Esophagus (tissue), 2 donors: ENCODE data around the gene ATRNL1. TPM values are rescaled to one million over a fixed set of nuclear protein-coding genes. Genes with fewer than 3 reads are reported as not detected.

ENCODE experiments used
- H3K27ac ChIP-seq, 2 donors: one replicate each; pipeline ENCODE4 v1.5.1; 2013; ENCODE audit warnings: low read depth in 2 of 2, mild to moderate bottlenecking in 2 of 2, inconsistent platforms in 1 of 2, low read length in 1 of 2, moderate library complexity in 1 of 2
- H3K27me3 ChIP-seq, 2 donors: one replicate each; pipeline ENCODE4 v1.6.1; 2013; ENCODE audit warnings: low read length in 2 of 2, control low read depth in 1 of 2, mild to moderate bottlenecking in 1 of 2; ENCODE audit not compliant: insufficient read depth in 2 of 2, control insufficient read depth in 1 of 2
- H3K36me3 ChIP-seq, 2 donors: one replicate each; pipeline ENCODE4 v1.6.1; 2013; ENCODE audit warnings: low read length in 1 of 2; ENCODE audit not compliant: control insufficient read depth in 2 of 2, insufficient read depth in 2 of 2
- H3K4me1 ChIP-seq, 2 donors: one replicate each; pipeline ENCODE4 v1.6.1; 2013; ENCODE audit warnings: low read length in 1 of 2; ENCODE audit not compliant: control insufficient read depth in 2 of 2, insufficient read depth in 2 of 2
- H3K4me3 ChIP-seq, 2 donors: one replicate each; pipeline ENCODE4 v1.5.1; 2013; ENCODE audit warnings: low read length in 2 of 2, mild to moderate bottlenecking in 2 of 2, low read depth in 1 of 2, moderate library complexity in 1 of 2
- H3K9me3 ChIP-seq, 2 donors: one replicate each; pipeline ENCODE4 v1.6.1; 2013; ENCODE audit warnings: mild to moderate bottlenecking in 2 of 2, low read depth in 1 of 2, low read length in 1 of 2, moderate library complexity in 1 of 2; ENCODE audit not compliant: control insufficient read depth in 2 of 2, insufficient read depth in 1 of 2
- WGBS, 2 donors: extraction: QIAGEN DNeasy Blood & Tissue Kit; methylation state at CpG; one replicate each; pipeline ENCODE4 v1.1.7; 2013; 5-methylcytosine and 5-hydroxymethylcytosine counted together
- polyA plus RNA-seq, 2 donors: library from polyadenylated mRNA; stranded (reverse); fragments of 200-250 nt; gene quantifications; one replicate each; pipeline ENCODE4 v1.2.3, GENCODE V29; 2013
- donor health status: healthy with polysubstance abuse.
- donor health status: Bipolar disorder and iron deficiency.

The ATRNL1 gene
- polyA plus RNA-seq, 2 donors = 0.20 to 0.39 TPM

- Histone ChIP-seq H3K27me3 (no peaks in the 10 kb centered on the region), H3K27ac (no peak overlapping the region), H3K9me3 (no peaks in the 10 kb centered on the region), H3K4me1 (no peaks in the 10 kb centered on the region), H3K4me3 (no peak overlapping the region), H3K36me3 (no peaks in the 10 kb centered on the region)
- 87 to 90% methylated on average over 3 of the region's 3 CpGs for WGBS, 2 donors
Measured at GRCh38 chr10:115052226-115052625, 40.9 kb upstream of the ATRNL1 start.

GRCh38 chr10:115052728-115053127 lies 40.4 kb upstream of the ATRNL1 start:
- Histone ChIP-seq H3K9me3 (no peaks in the 10 kb centered on the region), H3K4me1 (no peaks in the 10 kb centered on the region), H3K4me3 (no peak overlapping the region), H3K36me3 (no peaks in the 10 kb centered on the region), H3K27me3 (no peaks in the 10 kb centered on the region), H3K27ac (no peak overlapping the region)
- WGBS, 2 donors = 41 to 52% methylated on average over 1 of the region's 1 CpG

DNA sequence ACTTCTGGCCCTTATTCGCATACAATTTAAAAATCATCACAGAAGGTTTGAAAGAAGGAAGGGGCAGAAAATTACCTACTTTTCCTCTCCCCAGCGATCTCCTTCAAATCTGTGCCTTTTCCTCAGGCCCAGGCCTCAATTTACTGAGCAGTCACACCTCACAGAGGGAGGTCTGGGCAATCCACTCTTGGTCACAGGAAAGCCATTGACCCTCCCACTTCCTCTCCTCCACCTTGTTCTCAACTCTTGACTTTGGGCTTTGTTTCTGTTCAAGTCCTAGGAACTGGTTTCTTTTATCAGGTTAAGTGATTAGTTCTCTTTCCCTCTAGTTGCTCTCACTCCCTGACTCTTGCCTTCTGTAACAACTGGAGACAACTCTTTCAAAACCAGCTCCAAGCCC lies 37.0 kb upstream of the ATRNL1 start:
- Histone ChIP-seq H3K9me3 (no peaks in the 10 kb centered on the region), H3K27me3 (no peaks in the 10 kb centered on the region), H3K4me1 (no peaks in the 10 kb centered on the region), H3K27ac (no peak overlapping the region), H3K4me3 (no peak overlapping the region), H3K36me3 (no peaks in the 10 kb centered on the region)
- WGBS, 2 donors = 80 to 88% methylated on average over 2 of the region's 2 CpGs

DNA sequence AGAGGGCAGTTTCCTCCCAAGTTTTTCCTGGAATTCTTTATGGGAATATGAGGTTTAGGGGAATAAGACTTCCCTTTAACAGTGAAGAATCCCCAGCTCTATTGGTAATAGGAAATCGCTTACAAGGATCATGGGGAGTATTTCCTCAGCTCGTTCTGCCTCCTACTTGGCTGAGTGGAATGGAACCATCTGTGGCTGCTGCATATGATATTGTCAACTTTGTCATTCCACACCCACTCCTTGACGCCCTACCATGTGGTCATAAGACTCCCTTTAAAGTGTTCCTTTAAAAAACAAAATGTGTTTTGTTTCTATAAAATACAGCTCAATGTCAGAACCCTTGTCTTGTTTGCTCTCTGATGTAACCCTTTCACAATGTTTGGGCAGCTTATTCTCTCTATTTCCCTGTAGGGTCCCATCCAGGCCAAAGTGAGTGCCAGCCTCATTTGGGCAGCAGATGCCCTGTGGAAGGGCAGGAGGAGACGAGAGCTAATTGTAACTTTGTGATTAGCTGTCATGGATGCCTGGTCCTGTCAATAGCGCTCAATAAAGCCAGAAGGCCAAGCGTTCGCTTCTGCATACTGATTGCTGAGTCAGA lies 33.8 kb upstream of the ATRNL1 start:
- Histone ChIP-seq H3K36me3 (no peaks in the 10 kb centered on the region), H3K9me3 (no peaks in the 10 kb centered on the region), H3K4me1 (no peaks in the 10 kb centered on the region), H3K27me3 (no peaks in the 10 kb centered on the region), H3K27ac (no peak overlapping the region), H3K4me3 (no peak overlapping the region)
- 78 to 82% methylated on average over 7 of the region's 7 CpGs for WGBS, 2 donors

DNA sequence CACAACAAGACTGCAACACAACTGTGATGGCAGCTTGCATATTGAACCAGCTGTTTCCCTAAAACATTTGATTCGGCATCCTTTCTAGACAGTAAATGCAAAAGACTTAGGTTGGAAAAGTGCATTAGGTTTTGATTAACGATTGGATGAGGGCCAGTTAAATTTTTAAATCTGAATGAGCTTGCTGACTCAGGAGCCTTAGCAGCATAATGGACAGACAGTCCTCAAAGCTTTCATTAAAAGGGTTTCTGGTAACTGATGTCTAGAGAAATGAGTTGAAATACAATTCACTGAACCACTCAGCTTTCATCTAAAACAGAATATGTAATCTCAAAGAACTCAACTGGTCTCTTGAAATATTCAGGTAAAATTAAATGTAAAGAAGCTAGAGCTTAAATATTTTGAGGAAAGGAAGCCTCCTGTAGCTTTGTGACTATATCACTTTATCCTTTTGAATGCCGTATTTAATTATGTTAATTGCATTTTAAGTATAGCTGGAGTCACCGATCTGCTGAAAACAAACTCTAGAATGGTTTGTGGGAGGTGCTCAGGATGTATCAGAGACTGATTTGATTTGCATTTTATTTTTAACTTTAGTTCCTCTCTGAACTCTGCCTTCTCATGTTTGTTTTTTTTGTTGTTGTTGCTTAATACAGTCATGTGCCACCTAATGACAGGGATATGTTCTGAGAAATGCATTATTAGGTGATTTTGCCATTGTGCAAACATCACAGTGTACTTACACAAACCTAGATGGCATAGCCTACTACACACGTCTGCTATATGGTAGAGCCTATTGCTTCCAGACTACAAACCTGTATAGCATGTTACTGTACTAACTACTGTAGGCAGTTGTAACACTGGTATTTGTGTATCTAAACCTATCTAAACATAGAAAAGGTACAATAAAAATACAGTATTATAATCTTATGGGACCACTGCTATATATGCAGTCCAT lies 29.2 kb upstream of the ATRNL1 start:
- WGBS, 2 donors = 60 to 65% methylated on average over 5 of the region's 5 CpGs
- H3K4me3 ChIP-seq = no peak overlapping the region
- H3K4me1 ChIP-seq = no peaks in the 10 kb centered on the region
- H3K27me3 ChIP-seq = no peaks in the 10 kb centered on the region
- H3K27ac ChIP-seq = no peak overlapping the region
- no peaks in the 10 kb centered on the region for H3K9me3 ChIP-seq
- no peaks in the 10 kb centered on the region for H3K36me3 ChIP-seq

- Histone ChIP-seq H3K27me3 (no peaks in the 10 kb centered on the region), H3K9me3 (no peaks in the 10 kb centered on the region), H3K36me3 (no peaks in the 10 kb centered on the region), H3K27ac (no peak overlapping the region), H3K4me3 (no peak overlapping the region), H3K4me1 (no peaks in the 10 kb centered on the region)
- WGBS, 2 donors = 64 to 65% methylated on average over 6 of the region's 6 CpGs
Measured at GRCh38 chr10:115065801-115066200, 27.4 kb upstream of the ATRNL1 start.

DNA sequence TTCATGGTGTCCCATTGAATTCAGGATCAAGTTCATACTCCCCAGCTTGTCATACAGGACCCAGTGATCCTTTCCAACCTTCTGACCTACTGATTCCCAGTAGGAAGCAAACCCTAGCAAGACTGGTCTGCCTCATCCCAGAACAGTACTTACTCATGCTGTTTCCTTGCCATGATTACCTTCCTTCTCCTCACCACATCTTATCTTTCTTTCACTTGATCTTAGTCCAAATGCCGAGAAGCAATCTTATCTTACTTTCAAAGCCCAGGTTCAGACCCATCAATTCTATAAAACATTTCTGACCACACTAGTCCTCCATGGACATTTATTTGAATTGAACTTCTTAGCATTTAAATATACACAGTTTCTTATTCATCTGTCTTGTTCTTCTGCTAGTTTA lies 26.6 kb upstream of the ATRNL1 start:
- H3K27ac ChIP-seq = no peak overlapping the region
- H3K4me3 ChIP-seq = no peak overlapping the region
- no peaks in the 10 kb centered on the region for H3K27me3 ChIP-seq
- H3K36me3 ChIP-seq = no peaks in the 10 kb centered on the region
- no peaks in the 10 kb centered on the region for H3K4me1 ChIP-seq
- WGBS, 2 donors = 59 to 69% methylated on average over 1 of the region's 1 CpG
- no peaks in the 10 kb centered on the region for H3K9me3 ChIP-seq

GRCh38 chr10:115073796-115074195 lies 19.4 kb upstream of the ATRNL1 start:
- Histone ChIP-seq H3K9me3 (peaks cover 0 to 2% of the 10 kb centered on the region in 2 donors), H3K27ac (no peak overlapping the region), H3K4me1 (no peaks in the 10 kb centered on the region), H3K36me3 (no peaks in the 10 kb centered on the region), H3K27me3 (no peaks in the 10 kb centered on the region), H3K4me3 (no peak overlapping the region)
- 73 to 77% methylated on average over 1 of the region's 1 CpG for WGBS, 2 donors

DNA sequence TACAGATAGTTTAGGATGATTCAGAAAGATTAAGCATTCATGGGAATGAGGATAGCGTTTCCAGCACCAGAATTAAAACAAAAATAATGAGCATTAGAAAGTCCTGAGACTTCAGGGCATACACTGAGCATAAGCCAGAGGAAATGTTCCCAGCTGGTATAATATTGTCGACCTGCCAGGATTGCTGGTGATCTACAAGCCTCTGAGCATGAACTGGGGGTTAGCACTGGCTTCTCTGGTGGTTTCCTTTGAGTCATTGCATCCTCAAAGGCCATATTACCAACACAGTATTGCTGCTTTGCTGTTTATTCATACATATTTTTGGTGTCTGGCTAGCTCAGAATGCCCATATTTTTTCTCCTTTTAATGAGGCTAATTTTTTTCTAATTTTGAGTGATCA lies 10.7 kb upstream of the ATRNL1 start:
- 40 to 44% methylated on average over 2 of the region's 2 CpGs for WGBS, 2 donors
- no peaks in the 10 kb centered on the region for H3K36me3 ChIP-seq
- H3K4me3 ChIP-seq = no peak overlapping the region
- H3K9me3 ChIP-seq = peaks cover 0 to 2% of the 10 kb centered on the region in 2 donors
- H3K27ac ChIP-seq = no peak overlapping the region
- H3K27me3 ChIP-seq = no peaks in the 10 kb centered on the region
- H3K4me1 ChIP-seq = no peaks in the 10 kb centered on the region
